GM23338 (cell line): Measurements from ENCODE around the gene SAA2. TPM values are rescaled to one million over a fixed set of nuclear protein-coding genes. Genes with fewer than 3 reads are reported as not detected.

ENCODE experiments used
- ATAC-seq: fragments of 200-7000 bp; cut with Tn5 transposase; 3 replicates; pipeline ENCODE4 v1.9.1; 2020
- DNase-seq: peaks from one replicate; pipeline ENCODE4 v3.0.0-alpha.2; 2015; ENCODE audit warnings: low spot score
- H2AFZ ChIP-seq: fragments of 200-600 bp; sonication (generic); 2 replicates; pipeline ENCODE4 v1.8.0; 2016; ENCODE audit warnings: antibody characterized with exemption, mild to moderate bottlenecking, moderate library complexity
- H3F3A ChIP-seq: fragments of 200-600 bp; sonication (generic); replicated peaks from 2 replicates; pipeline ENCODE4 v1.8.0; 2017; ENCODE audit warnings: antibody characterized with exemption, mixed run types, low read depth
- H3K27ac ChIP-seq: fragments of 200-600 bp; sonication (generic); 2 replicates; pipeline ENCODE4 v1.6.1; 2016; ENCODE audit warnings: low read depth
- H3K27me3 ChIP-seq: fragments of 200-600 bp; sonication (generic); 2 replicates; pipeline ENCODE4 v1.8.0; 2016; ENCODE audit warnings: mild to moderate bottlenecking, mixed run types, moderate library complexity; ENCODE audit not compliant: insufficient read depth
- H3K36me3 ChIP-seq: fragments of 200-600 bp; sonication (generic); 2 replicates; pipeline ENCODE4 v1.8.0; 2016; ENCODE audit warnings: mild to moderate bottlenecking; ENCODE audit not compliant: insufficient read depth
- H3K4me1 ChIP-seq: fragments of 200-600 bp; sonication (generic); 2 replicates; pipeline ENCODE4 v1.8.0; 2016; ENCODE audit warnings: mild to moderate bottlenecking, moderate library complexity; ENCODE audit not compliant: insufficient read depth
- H3K4me2 ChIP-seq: fragments of 200-600 bp; sonication (generic); 2 replicates; pipeline ENCODE4 v1.7.1; 2017; ENCODE audit warnings: mixed run types
- H3K4me3 ChIP-seq: fragments of 200-600 bp; sonication (generic); 2 replicates; pipeline ENCODE4 v1.6.1; 2016; ENCODE audit warnings: mixed run types
- H3K79me2 ChIP-seq: fragments of 200-600 bp; sonication (generic); replicated peaks from 2 replicates; pipeline ENCODE4 v1.8.0; 2017; ENCODE audit warnings: mild to moderate bottlenecking; ENCODE audit not compliant: insufficient read depth
- H3K9me2 ChIP-seq: fragments of 200-600 bp; sonication (generic); 2 replicates; pipeline ENCODE4 v1.8.0; 2017; ENCODE audit not compliant: insufficient read depth
- H4K20me1 ChIP-seq: fragments of 200-600 bp; sonication (generic); replicated peaks from 2 replicates; pipeline ENCODE4 v1.8.0; 2017; ENCODE audit warnings: mild to moderate bottlenecking; ENCODE audit not compliant: insufficient read depth
- H3K27ac Mint-ChIP-seq: 2 replicates; pipeline ENCODE4 v1.8.0; 2020; ENCODE audit warnings: inconsistent platforms, mild to moderate bottlenecking, moderate library complexity, mixed read lengths
- H3K27me3 Mint-ChIP-seq: 3 replicates; pipeline ENCODE4 v1.8.0; 2022; ENCODE audit warnings: low read depth, mild to moderate bottlenecking, moderate library complexity, mixed read lengths, inconsistent platforms; ENCODE audit not compliant: insufficient read depth, poor library complexity
- H3K36me3 Mint-ChIP-seq: 3 replicates; pipeline ENCODE4 v1.8.0; 2021; ENCODE audit warnings: low read depth, mild to moderate bottlenecking, inconsistent platforms, moderate library complexity, mixed read lengths
- H3K4me1 Mint-ChIP-seq: 3 replicates; pipeline ENCODE4 v1.8.0; 2020; ENCODE audit warnings: mild to moderate bottlenecking, inconsistent platforms, mixed read lengths
- H3K4me3 Mint-ChIP-seq: 3 replicates; pipeline ENCODE4 v1.8.0; 2021; ENCODE audit warnings: moderate library complexity, mild to moderate bottlenecking, inconsistent platforms, mixed read lengths
- H3K9me3 Mint-ChIP-seq: 3 replicates; pipeline ENCODE4 v1.8.0; 2020; ENCODE audit warnings: moderate library complexity, mild to moderate bottlenecking, inconsistent platforms, mixed read lengths
- CREB1 ChIP-seq: fragments of 250-450 bp; sonication (Bioruptor Pico); IDR thresholded peaks from 2 replicates; pipeline ENCODE4 v1.5.0; 2020; ENCODE audit warnings: low read depth, mild to moderate bottlenecking, moderate library complexity
- CTCF ChIP-seq, 2 experiments: fragments of 200-600 bp in 1 of 2; sonication (generic) in 1 of 2; conservative IDR thresholded peaks; 2 replicates each; pipeline versions ENCODE4 v1.5.1 to v1.6.1; 2016 to 2017; ENCODE audit warnings: antibody characterized with exemption in 2 of 2, low read depth in 2 of 2, mild to moderate bottlenecking in 2 of 2, moderate library complexity in 1 of 2
- EZH2 ChIP-seq: fragments of 200-600 bp; sonication (generic); IDR thresholded peaks from one replicate; pipeline ENCODE4 v1.8.0; 2017; ENCODE audit warnings: antibody characterized with exemption, mild to moderate bottlenecking, low read depth; ENCODE audit not compliant: unreplicated experiment
- EZH2phosphoT487 ChIP-seq: fragments of 200-600 bp; sonication (generic); IDR thresholded peaks from one replicate; pipeline ENCODE4 v1.8.1; 2018; ENCODE audit warnings: antibody characterized with exemption; ENCODE audit not compliant: unreplicated experiment
- JUNB ChIP-seq: IDR thresholded peaks from one replicate; pipeline ENCODE4 v1.6.1; 2016; ENCODE audit warnings: antibody characterized with exemption; ENCODE audit not compliant: unreplicated experiment
- NANOG ChIP-seq: IDR thresholded peaks from 2 replicates; pipeline ENCODE4 v1.6.1; 2016; ENCODE audit warnings: antibody characterized with exemption, borderline replicate concordance
- ZNF114 ChIP-seq: fragments of 250-450 bp; sonication (Bioruptor Pico); IDR thresholded peaks from 2 replicates; pipeline ENCODE4 v1.5.0; 2020; ENCODE audit warnings: mild to moderate bottlenecking, moderate library complexity
- ZNF331 ChIP-seq: fragments of 250-450 bp; sonication (Bioruptor Pico); IDR thresholded peaks from 2 replicates; pipeline ENCODE4 v1.5.0; 2020; ENCODE audit warnings: low read depth, mild to moderate bottlenecking, moderate library complexity
- polyA plus RNA-seq: library from polyadenylated mRNA; unstranded; fragments of >200 nt; fragmentation: Nextera tagmentation; extraction: Ambion mirVana; gene quantifications from 2 replicates; pipeline ENCODE4 v1.2.1, GENCODE V29; 2016
- total RNA-seq: library from RNA; depleted of rRNA; stranded (reverse); fragments of >200 nt; shearing (Covaris generic); gene quantifications from 2 replicates; pipeline ENCODE4 v1.2.3, GENCODE V29; 2014
- TF ChIP-seq, protein P1 (sequence below): IDR thresholded peaks from one replicate; pipeline ENCODE4 v1.6.1; 2018; ENCODE audit warnings: antibody characterized with exemption; ENCODE audit not compliant: unreplicated experiment

Gene SAA2
- total and polyA plus RNA-seq, 2 experiments from 2014 or later: not detected

DNA sequence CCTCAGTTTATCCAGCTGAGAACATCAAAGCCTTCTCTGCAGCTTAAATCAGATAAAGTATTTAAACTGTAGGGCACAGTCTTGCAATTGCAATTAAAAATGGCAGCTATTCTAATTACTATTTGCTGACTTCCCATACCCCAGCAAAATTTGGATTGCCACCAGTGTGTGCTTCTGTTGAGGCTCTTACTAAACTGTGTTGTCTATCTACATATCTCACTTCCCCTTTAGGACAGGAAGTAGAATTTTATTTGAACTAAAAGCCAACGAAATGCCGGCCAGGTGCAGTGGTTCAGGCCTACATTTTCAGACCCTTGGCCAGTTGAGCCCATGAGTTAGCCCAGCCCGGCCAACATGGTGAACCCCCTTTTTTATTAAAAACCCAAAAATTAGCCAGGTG, 19.0 kb downstream of the SAA2 start:
- H2AFZ ChIP-seq: no peak overlapping the region
- no peaks in the 10 kb centered on the region for H3K36me3 ChIP-seq
- no peaks in the 10 kb centered on the region for H3F3A ChIP-seq

DNA sequence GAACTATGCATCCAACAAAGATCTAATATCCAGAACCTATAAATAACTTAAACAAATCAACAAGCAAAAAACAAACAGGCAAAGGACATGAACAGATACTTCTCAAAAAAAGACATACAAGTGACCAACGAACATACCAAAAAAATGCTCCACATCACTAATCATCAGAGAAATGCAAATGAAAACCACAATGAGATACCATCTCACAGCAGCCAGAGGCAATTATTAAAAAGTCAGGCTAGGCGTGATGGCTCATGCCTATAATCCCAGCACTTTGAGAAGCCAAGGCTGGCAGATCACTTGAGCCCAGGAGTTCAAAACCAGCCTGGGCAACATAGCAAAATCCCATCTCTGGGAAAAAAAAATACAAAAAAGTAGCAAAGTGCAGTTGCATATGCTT, 22.6 kb downstream of the SAA2 start:
- no peak overlapping the region for H3K4me3 ChIP-seq
- H4K20me1 ChIP-seq: no peaks in the 10 kb centered on the region
- Mint-ChIP-seq H3K9me3 (peaks cover 3% of the 10 kb centered on the region; the same call in 1 of the 3 replicates), H3K4me1 (no peaks in the 10 kb centered on the region), H3K36me3 (peaks cover 2% of the 10 kb centered on the region; the same call in 1 of the 3 replicates), H3K27ac (no peak overlapping the region), H3K27me3 (peaks cover 3% of the 10 kb centered on the region), H3K4me3 (no peak overlapping the region)
- no peak overlapping the region for H3K4me2 ChIP-seq
- no peaks in the 10 kb centered on the region for H3K4me1 ChIP-seq
- no peak overlapping the region for H2AFZ ChIP-seq
- H3K79me2 ChIP-seq: no peaks in the 10 kb centered on the region
- H3K36me3 ChIP-seq: no peaks in the 10 kb centered on the region
- H3F3A ChIP-seq: no peaks in the 10 kb centered on the region
- no peaks in the 10 kb centered on the region for H3K9me2 ChIP-seq
- no peak for ATAC-seq
- no peaks in the 10 kb centered on the region for H3K27me3 ChIP-seq
- DNase-seq: no peak
- no peak overlapping the region for H3K27ac ChIP-seq
- TF ChIP-seq JUNB: no peak
- TF ChIP-seq, protein P1, sequence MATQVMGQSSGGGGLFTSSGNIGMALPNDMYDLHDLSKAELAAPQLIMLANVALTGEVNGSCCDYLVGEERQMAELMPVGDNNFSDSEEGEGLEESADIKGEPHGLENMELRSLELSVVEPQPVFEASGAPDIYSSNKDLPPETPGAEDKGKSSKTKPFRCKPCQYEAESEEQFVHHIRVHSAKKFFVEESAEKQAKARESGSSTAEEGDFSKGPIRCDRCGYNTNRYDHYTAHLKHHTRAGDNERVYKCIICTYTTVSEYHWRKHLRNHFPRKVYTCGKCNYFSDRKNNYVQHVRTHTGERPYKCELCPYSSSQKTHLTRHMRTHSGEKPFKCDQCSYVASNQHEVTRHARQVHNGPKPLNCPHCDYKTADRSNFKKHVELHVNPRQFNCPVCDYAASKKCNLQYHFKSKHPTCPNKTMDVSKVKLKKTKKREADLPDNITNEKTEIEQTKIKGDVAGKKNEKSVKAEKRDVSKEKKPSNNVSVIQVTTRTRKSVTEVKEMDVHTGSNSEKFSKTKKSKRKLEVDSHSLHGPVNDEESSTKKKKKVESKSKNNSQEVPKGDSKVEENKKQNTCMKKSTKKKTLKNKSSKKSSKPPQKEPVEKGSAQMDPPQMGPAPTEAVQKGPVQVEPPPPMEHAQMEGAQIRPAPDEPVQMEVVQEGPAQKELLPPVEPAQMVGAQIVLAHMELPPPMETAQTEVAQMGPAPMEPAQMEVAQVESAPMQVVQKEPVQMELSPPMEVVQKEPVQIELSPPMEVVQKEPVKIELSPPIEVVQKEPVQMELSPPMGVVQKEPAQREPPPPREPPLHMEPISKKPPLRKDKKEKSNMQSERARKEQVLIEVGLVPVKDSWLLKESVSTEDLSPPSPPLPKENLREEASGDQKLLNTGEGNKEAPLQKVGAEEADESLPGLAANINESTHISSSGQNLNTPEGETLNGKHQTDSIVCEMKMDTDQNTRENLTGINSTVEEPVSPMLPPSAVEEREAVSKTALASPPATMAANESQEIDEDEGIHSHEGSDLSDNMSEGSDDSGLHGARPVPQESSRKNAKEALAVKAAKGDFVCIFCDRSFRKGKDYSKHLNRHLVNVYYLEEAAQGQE: no peak

More for the DNA sequence above, 19.0 kb downstream of the SAA2 start:
- Mint-ChIP-seq H3K4me1 (no peaks in the 10 kb centered on the region), H3K27ac (no peak overlapping the region), H3K4me3 (no peak overlapping the region), H3K27me3 (peaks cover 6% of the 10 kb centered on the region), H3K9me3 (no peaks in the 10 kb centered on the region), H3K36me3 (no peaks in the 10 kb centered on the region)
- TF ChIP-seq EZH2 (no peak), NANOG (no peak), ZNF114 (CRISPR knock-in tag) (no peak), ZNF331 (CRISPR knock-in tag) (no peak), EZH2phosphoT487 (no peak), JUNB (no peak), CREB1 (CRISPR knock-in tag) (no peak), CTCF (conservative IDR thresholded peaks at IDR 0.05; ENCODE audit: low read depth in 2 of 2) (no peak)
- TF ChIP-seq, protein P1: no peak
- H3K27me3 ChIP-seq: no peaks in the 10 kb centered on the region
- no peaks in the 10 kb centered on the region for H3K4me1 ChIP-seq
- no peak overlapping the region for H3K27ac ChIP-seq
- H3K4me3 ChIP-seq: no peak overlapping the region
- DNase-seq: no peak
- no peak overlapping the region for H3K4me2 ChIP-seq
- ATAC-seq: no peak
- no peaks in the 10 kb centered on the region for H4K20me1 ChIP-seq
- H3K79me2 ChIP-seq: no peaks in the 10 kb centered on the region
- H3K9me2 ChIP-seq: no peaks in the 10 kb centered on the region
